ENCODE results near the gene UNC45A.
"Not testable (repeated sequence)": the region's sequence is repeated elsewhere in the genome, so short reads cannot be mapped to it uniquely, and the experiment has no call there.

Gene UNC45A

GRCh38 chr15:90918034-90918788 lies 16.9 kb upstream of the UNC45A start:
- DNase-seq (ENCODE audit: low spot score), result no peak

GRCh38 chr15:90918835-90919234 lies 16.2 kb upstream of the UNC45A start:
- DNase-seq (ENCODE audit: low spot score), result no peak

- DNase-seq (ENCODE audit: low spot score), result no peak
Observed at GRCh38 chr15:90921887-90922286, 13.2 kb upstream of the UNC45A start.

- not testable (repeated sequence) for DNase-seq (ENCODE audit: low spot score)
Observed at GRCh38 chr15:90922712-90923322, 12.3 kb upstream of the UNC45A start.

GRCh38 chr15:90924375-90924774 lies 10.7 kb upstream of the UNC45A start:
- DNase-seq (ENCODE audit: low spot score), result no peak

GRCh38 chr15:90926766-90927165 lies 8.3 kb upstream of the UNC45A start:
- DNase-seq (ENCODE audit: low spot score), result not testable (repeated sequence)

- DNase-seq (ENCODE audit: low spot score), result not testable (repeated sequence)
Observed at GRCh38 chr15:90928106-90928505, 7.0 kb upstream of the UNC45A start.

- DNase-seq (ENCODE audit: low spot score), result no peak
Observed at GRCh38 chr15:90929246-90930019, 5.7 kb upstream of the UNC45A start.

- DNase-seq (ENCODE audit: low spot score), result peak; percentile 11
Observed at GRCh38 chr15:90930861-90931574, 4.1 kb upstream of the UNC45A start.

GRCh38 chr15:90931575-90931827 lies 3.6 kb upstream of the UNC45A start:
- DNase-seq (ENCODE audit: low spot score), result no peak

GRCh38 chr15:90931828-90932659 lies 3.0 kb upstream of the UNC45A start, which contains the start of gene HDDC3:
HDDC3 (minus strand) TSS chr15:90932549; CDS start chr15:90932540, 9 bp downstream.
- peak; percentile 92 for DNase-seq (ENCODE audit: low spot score)

- DNase-seq (ENCODE audit: low spot score), result no peak
Observed at GRCh38 chr15:90932660-90932991, 2.5 kb upstream of the UNC45A start.

GRCh38 chr15:90933301-90933700 lies 1.8 kb upstream of the UNC45A start:
- DNase-seq (ENCODE audit: low spot score), result no peak

GRCh38 chr15:90934256-90934948 lies 683 bp upstream of the UNC45A start:
- peak; percentile 90 for DNase-seq (ENCODE audit: low spot score)

- no peak for DNase-seq (ENCODE audit: low spot score)
Observed at GRCh38 chr15:90936823-90937222, 1.7 kb downstream of the UNC45A start.

GRCh38 chr15:90938261-90938660 lies 3.2 kb downstream of the UNC45A start:
- no peak for DNase-seq (ENCODE audit: low spot score)

GRCh38 chr15:90939756-90940155 lies 4.7 kb downstream of the UNC45A start:
- DNase-seq (ENCODE audit: low spot score), result no peak

GRCh38 chr15:90941038-90941437 lies 6.0 kb downstream of the UNC45A start:
- DNase-seq (ENCODE audit: low spot score), result no peak

GRCh38 chr15:90942354-90943120 lies 7.5 kb downstream of the UNC45A start:
- no peak for DNase-seq (ENCODE audit: low spot score)

- DNase-seq (ENCODE audit: low spot score), result no peak
Observed at GRCh38 chr15:90945091-90945490, 10.0 kb downstream of the UNC45A start.
